PFSK-1 (cell line): ENCODE results near the gene CROCC2.

Experiments
- POLR2AphosphoS5 ChIP-seq: IDR thresholded peaks from 2 replicates; pipeline ENCODE4 v1.6.1; 2012; ENCODE audit warnings: low read depth, mild to moderate bottlenecking, control low read depth, low read length, moderate library complexity
- REST ChIP-seq, 2 experiments: IDR thresholded peaks; 2 replicates each; pipeline versions ENCODE4 v1.6.1 to v1.8.0; 2011 to 2012; ENCODE audit warnings: low read depth in 2 of 2, low read length in 2 of 2, control low read depth in 1 of 2, inconsistent platforms in 1 of 2, mild to moderate bottlenecking in 1 of 2, moderate library complexity in 1 of 2; ENCODE audit not compliant: insufficient read depth in 1 of 2
- SIN3A ChIP-seq: IDR thresholded peaks from 2 replicates; pipeline ENCODE4 v1.6.1; 2012; ENCODE audit warnings: mild to moderate bottlenecking, low read length, moderate library complexity, borderline replicate concordance; ENCODE audit not compliant: insufficient read depth
- TAF1 ChIP-seq: IDR thresholded peaks from 2 replicates; pipeline ENCODE4 v1.6.1; 2012; ENCODE audit warnings: low read length, control low read depth, borderline replicate concordance; ENCODE audit not compliant: insufficient read depth

GRCh38 chr2:240997856-240998705 is 91.9 kb downstream of the CROCC2 start, which contains the start of gene SNED1:
- TF ChIP-seq POLR2AphosphoS5 (no peak), REST (IDR thresholded peaks at IDR 0.05; ENCODE audit: insufficient read depth in 1 of 2, low read depth in 2 of 2, low read length in 2 of 2) (no peak), SIN3A (no peak), TAF1 (no peak)
